Measurements from ENCODE around the gene OFD1.

The OFD1 gene

GRCh38 chrX:13697455-13697854, 37.1 kb upstream of the OFD1 start:
- no peak overlapping the region for H3K27ac ChIP-seq
- H3K4me1 ChIP-seq: peaks cover 7% of the 10 kb centered on the region

GRCh38 chrX:13697976-13698375, 36.6 kb upstream of the OFD1 start:
- H3K27ac ChIP-seq: no peak overlapping the region
- no peak for TF ChIP-seq CTCF (IDR thresholded peaks at IDR 0.05)

More at GRCh38 chrX:13697455-13697854, 37.1 kb upstream of the OFD1 start:
- Histone ChIP-seq H3K4me2 (ENCODE audit: low read length) (no peak overlapping the region), H3K27me3 (ENCODE audit: control insufficient read depth, insufficient read depth, low read length) (no peaks in the 10 kb centered on the region), H3K79me2 (peaks cover 41% of the 10 kb centered on the region), H3K9ac (no peak overlapping the region), H3K9me3 (ENCODE audit: control insufficient read depth, low read length) (no peaks in the 10 kb centered on the region), H3K36me3 (ENCODE audit: control insufficient read depth, insufficient read depth, low read length) (no peaks in the 10 kb centered on the region), H2AFZ (no peak overlapping the region), H3K4me3 (ENCODE audit: low read depth, low read length) (no peak overlapping the region)
- no peak for TF ChIP-seq CTCF (IDR thresholded peaks at IDR 0.05)

GRCh38 chrX:13698432-13698831, 36.1 kb upstream of the OFD1 start:
- Histone ChIP-seq H3K4me1 (peaks cover 7% of the 10 kb centered on the region), H3K27ac (no peak overlapping the region)
- TF ChIP-seq CTCF (IDR thresholded peaks at IDR 0.05): no peak

More at GRCh38 chrX:13697976-13698375, 36.6 kb upstream of the OFD1 start:
- H2AFZ ChIP-seq: no peak overlapping the region
- no peaks in the 10 kb centered on the region for H3K9me3 ChIP-seq (ENCODE audit: control insufficient read depth, low read length)
- no peaks in the 10 kb centered on the region for H3K36me3 ChIP-seq (ENCODE audit: control insufficient read depth, insufficient read depth, low read length)
- no peak overlapping the region for H3K9ac ChIP-seq
- H3K4me2 ChIP-seq (ENCODE audit: low read length): no peak overlapping the region
- peaks cover 7% of the 10 kb centered on the region for H3K4me1 ChIP-seq
- H3K79me2 ChIP-seq: peaks cover 36% of the 10 kb centered on the region
- no peaks in the 10 kb centered on the region for H3K27me3 ChIP-seq (ENCODE audit: control insufficient read depth, insufficient read depth, low read length)
- H3K4me3 ChIP-seq (ENCODE audit: low read depth, low read length): no peak overlapping the region

GRCh38 chrX:13699183-13699826, 35.2 kb upstream of the OFD1 start:
- Histone ChIP-seq H3K9ac (no peak overlapping the region), H3K9me3 (ENCODE audit: control insufficient read depth, low read length) (no peaks in the 10 kb centered on the region), H3K27me3 (ENCODE audit: control insufficient read depth, insufficient read depth, low read length) (no peaks in the 10 kb centered on the region), H3K79me2 (peaks cover 34% of the 10 kb centered on the region), H3K4me2 (ENCODE audit: low read length) (no peak overlapping the region), H3K27ac (no peak overlapping the region), H3K36me3 (ENCODE audit: control insufficient read depth, insufficient read depth, low read length) (no peaks in the 10 kb centered on the region), H3K4me3 (ENCODE audit: low read depth, low read length) (no peak overlapping the region), H3K4me1 (peaks cover 7% of the 10 kb centered on the region), H2AFZ (no peak overlapping the region)
- TF ChIP-seq CTCF (IDR thresholded peaks at IDR 0.05): no peak

More at GRCh38 chrX:13698432-13698831, 36.1 kb upstream of the OFD1 start:
- no peaks in the 10 kb centered on the region for H3K36me3 ChIP-seq (ENCODE audit: control insufficient read depth, insufficient read depth, low read length)
- H3K4me2 ChIP-seq (ENCODE audit: low read length): no peak overlapping the region
- H3K4me3 ChIP-seq (ENCODE audit: low read depth, low read length): no peak overlapping the region
- no peak overlapping the region for H2AFZ ChIP-seq
- no peak overlapping the region for H3K9ac ChIP-seq
- peaks cover 34% of the 10 kb centered on the region for H3K79me2 ChIP-seq
- H3K27me3 ChIP-seq (ENCODE audit: control insufficient read depth, insufficient read depth, low read length): no peaks in the 10 kb centered on the region
- no peaks in the 10 kb centered on the region for H3K9me3 ChIP-seq (ENCODE audit: control insufficient read depth, low read length)

GRCh38 chrX:13700380-13700779, 34.2 kb upstream of the OFD1 start:
- Histone ChIP-seq H3K9ac (no peak overlapping the region), H2AFZ (no peak overlapping the region), H3K27ac (no peak overlapping the region), H3K4me2 (ENCODE audit: low read length) (no peak overlapping the region), H3K4me1 (peaks cover 7% of the 10 kb centered on the region), H3K9me3 (ENCODE audit: control insufficient read depth, low read length) (no peaks in the 10 kb centered on the region), H3K79me2 (peaks cover 25% of the 10 kb centered on the region), H3K4me3 (ENCODE audit: low read depth, low read length) (no peak overlapping the region), H3K27me3 (ENCODE audit: control insufficient read depth, insufficient read depth, low read length) (no peaks in the 10 kb centered on the region), H3K36me3 (ENCODE audit: control insufficient read depth, insufficient read depth, low read length) (no peaks in the 10 kb centered on the region)
- no peak for TF ChIP-seq CTCF (IDR thresholded peaks at IDR 0.05)

All from parathyroid adenoma (tissue), 2 donors.